ENCODE measurements around the gene MYO1E. TPM values are rescaled to one million over a fixed set of nuclear protein-coding genes. Genes with fewer than 3 reads are reported as not detected.

MYO1E gene
- total and polyA plus RNA-seq, 2 of the 8 experiments (the other 6 are each of a cell fraction or from before 2014, with no cell fraction given) = 19.6 to 142 TPM

- Histone ChIP-seq H3K14ac (ENCODE audit: insufficient read length) (no peak overlapping the region), H3K56ac (replicated peaks; ENCODE audit: insufficient read length, low read depth, low read length) (no peak overlapping the region), H4K91ac (replicated peaks; ENCODE audit: insufficient read length, low read length) (no peak overlapping the region), H3K9ac (replicated peaks in 1 of 4; ENCODE audit: extremely low read depth in 1 of 4, low read depth in 3 of 4, low read length in 3 of 4) (no peak overlapping the region; a peak in 1 of 7 replicates), H3K9me3 (ENCODE audit: insufficient read depth in 2 of 2, low read depth in 1 of 2, low read length in 1 of 2) (no peaks in the 10 kb centered on the region), H3K79me2 (ENCODE audit: control insufficient read depth in 1 of 2, insufficient read depth in 2 of 2, low read length in 2 of 2) (peaks cover 4 to 89% of the 10 kb centered on the region in 2 experiments), H4K20me1 (replicated peaks in 1 of 2; ENCODE audit: control insufficient read depth in 1 of 2, insufficient read depth in 2 of 2, low read length in 2 of 2) (peaks cover 0 to 9% of the 10 kb centered on the region in 2 experiments), H2BK12ac (ENCODE audit: low read depth, low read length) (0 out of 2 replicates have a peak overlapping the region, but pooled peaks have one; percentile 2), H3K4ac (replicated peaks; ENCODE audit: insufficient read length, low read depth, low read length) (no peak overlapping the region), H3K27me3 (replicated peaks in 1 of 4; ENCODE audit: control insufficient read depth in 3 of 4, extremely low read depth in 1 of 4, insufficient read depth in 3 of 4, low read length in 3 of 4) (no peaks in the 10 kb centered on the region), H3K4me1 (replicated peaks in 1 of 4; ENCODE audit: control insufficient read depth in 3 of 4, insufficient read depth in 4 of 4, low read length in 3 of 4) (peaks cover 2 to 13% (median 9%) of the 10 kb centered on the region in 4 experiments; a peak in 5 of 7 replicates), H3K23me2 (ENCODE audit: low read depth, low read length) (no peaks in the 10 kb centered on the region), H4K8ac (ENCODE audit: extremely low read depth, insufficient read depth, low read length) (no peak overlapping the region), H3K23ac (ENCODE audit: insufficient read length) (no peak overlapping the region), H3K4me3 (ENCODE audit: extremely low read depth in 1 of 4, insufficient read depth in 2 of 4, low read depth in 3 of 4, low read length in 4 of 4) (no peak overlapping the region), H3K79me1 (ENCODE audit: low read depth, low read length) (peaks cover 10% of the 10 kb centered on the region), H3K18ac (ENCODE audit: extremely low read depth, low read length) (no peak overlapping the region), H4K5ac (ENCODE audit: insufficient read length, low read depth, low read length) (no peak overlapping the region), H2AFZ (ENCODE audit: low read length) (no peak overlapping the region), H2BK15ac (ENCODE audit: low read length) (no peak overlapping the region), H3K27ac (ENCODE audit: low read depth, low read length) (no peak overlapping the region), H2BK20ac (ENCODE audit: low read length) (no peak overlapping the region), H2BK120ac (replicated peaks; ENCODE audit: low read depth, low read length) (no peak overlapping the region), H2AK5ac (ENCODE audit: low read depth, low read length) (no peak overlapping the region), H3K4me2 (ENCODE audit: insufficient read depth in 1 of 2, low read depth in 2 of 2, low read length in 2 of 2) (no peak overlapping the region), H2BK5ac (ENCODE audit: low read depth, low read length) (no peak overlapping the region), H3K36me3 (ENCODE audit: control insufficient read depth in 2 of 4, insufficient read depth in 4 of 4, low read length in 3 of 4) (no peaks in the 10 kb centered on the region)
- CTCF ChIA-PET (ENCODE audit: partially characterized antibody) = interaction anchor here (0.6 to 1.2 kb wide), 3 partner anchors 19 to 246 kb away, joined by 3 read pairs; no protein-coding TSS in a partner anchor
- POLR2A ChIA-PET (ENCODE audit: partially characterized antibody) = interaction anchor here (1.3 kb wide), 1 partner anchor 15 kb away, joined by 3 read pairs; no protein-coding TSS in a partner anchor
- FAIRE-seq (no peak), DNase-seq (ENCODE audit: low read depth in 1 of 2, low spot score in 2 of 2) (no peak)
- 92% methylated on average over 6 of the region's 6 CpGs; no CpG with 5 or more reads in 1 of the 2 experiments for WGBS, 2 experiments (ENCODE audit: extremely low coverage in 1 of 2, insufficient coverage in 1 of 2, insufficient read length in 1 of 2, insufficient replicate concordance in 2 of 2, low coverage in 1 of 2, low lambda C conversion rate in 2 of 2, missing lambda C conversion rate in 1 of 2)
- no peak for TF ChIP-seq TBP (IDR thresholded peaks at IDR 0.05; ENCODE audit: low read depth, low read length)
- TF ChIP-seq SP1 (IDR thresholded peaks at IDR 0.05; ENCODE audit: low read depth, low read length) = no peak
- TF ChIP-seq SAP30 (IDR thresholded peaks at IDR 0.05; ENCODE audit: insufficient read depth, insufficient replicate concordance, low read length) = no peak
- no peak for TF ChIP-seq KDM5A (IDR thresholded peaks at IDR 0.05; ENCODE audit: low read length)
- no peak for TF ChIP-seq NRF1 (IDR thresholded peaks at IDR 0.05; ENCODE audit: low read depth, low read length)
Measured at GRCh38 chr15:59313641-59314332, 58.9 kb downstream of the MYO1E start.
